B cell (primary cell): ENCODE results near the gene TSPAN8.

Source experiments
- CTCF ChIP-seq: fragments of 200-600 bp; IDR thresholded peaks from one replicate; pipeline ENCODE4 v1.8.0; 2022; ENCODE audit warnings: antibody characterized with exemption, mild to moderate bottlenecking
- EZH2 ChIP-seq: IDR thresholded peaks from 2 replicates; pipeline ENCODE4 v1.6.1; 2012; ENCODE audit warnings: borderline replicate concordance, low read depth, mild to moderate bottlenecking, moderate library complexity, low read length; ENCODE audit not compliant: insufficient read depth, poor library complexity, severe bottlenecking

GRCh38 chr12:71125949-71126348, 31.9 kb downstream of the TSPAN8 start:
- TF ChIP-seq CTCF, result no peak
- TF ChIP-seq EZH2, result no peak
